GM18526 (cell line): ENCODE measurements around the gene NR4A2.

Experiments used
- POLR2A ChIP-seq: IDR thresholded peaks from 3 replicates; pipeline ENCODE4 v1.6.1; 2011; ENCODE audit not compliant: insufficient read length; ENCODE audit errors: extremely low read depth

Gene NR4A2

DNA sequence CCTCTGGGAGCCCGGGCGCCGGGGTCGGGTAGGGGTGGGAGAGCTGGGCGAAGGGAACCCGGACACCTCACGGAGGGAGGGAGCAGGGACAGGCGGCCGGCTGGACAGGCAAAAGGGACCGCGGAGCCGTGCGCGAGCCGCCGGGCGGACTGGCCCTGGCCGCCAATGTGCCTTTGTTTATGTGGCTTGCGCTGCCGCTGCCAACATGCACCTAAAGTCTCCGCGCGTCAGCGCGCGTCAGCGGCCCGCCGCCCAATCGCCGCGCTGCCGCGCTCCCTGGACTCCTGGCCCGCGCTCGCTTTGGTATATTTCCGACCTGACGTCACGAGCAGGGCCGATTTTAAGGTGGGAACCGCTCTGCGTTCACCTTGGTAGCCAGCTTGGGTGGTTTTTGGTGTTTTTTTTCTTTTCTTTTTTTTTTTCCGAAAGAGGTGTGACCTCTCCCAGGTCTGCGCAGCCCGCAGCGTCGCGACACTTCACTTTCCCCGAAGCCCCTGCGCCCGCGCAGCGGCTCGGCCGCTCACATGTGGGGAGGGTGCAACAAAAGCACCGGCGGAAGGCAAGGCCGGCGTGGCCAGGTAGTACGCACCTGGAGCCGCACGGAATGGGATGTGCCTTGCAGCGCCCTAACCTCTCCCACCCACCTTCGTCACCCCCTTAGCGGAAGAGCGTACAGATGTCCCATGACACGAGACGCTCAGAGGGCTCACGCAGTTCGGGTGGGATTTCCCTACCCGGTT, at the start of gene NR4A2:
TSS of gene NR4A2 (minus strand) at position 188 of the 740 bp plus-strand sequence. CDS start 2,535 bp downstream, outside the sequence.
- TF ChIP-seq POLR2A = peak; percentile 32

DNA sequence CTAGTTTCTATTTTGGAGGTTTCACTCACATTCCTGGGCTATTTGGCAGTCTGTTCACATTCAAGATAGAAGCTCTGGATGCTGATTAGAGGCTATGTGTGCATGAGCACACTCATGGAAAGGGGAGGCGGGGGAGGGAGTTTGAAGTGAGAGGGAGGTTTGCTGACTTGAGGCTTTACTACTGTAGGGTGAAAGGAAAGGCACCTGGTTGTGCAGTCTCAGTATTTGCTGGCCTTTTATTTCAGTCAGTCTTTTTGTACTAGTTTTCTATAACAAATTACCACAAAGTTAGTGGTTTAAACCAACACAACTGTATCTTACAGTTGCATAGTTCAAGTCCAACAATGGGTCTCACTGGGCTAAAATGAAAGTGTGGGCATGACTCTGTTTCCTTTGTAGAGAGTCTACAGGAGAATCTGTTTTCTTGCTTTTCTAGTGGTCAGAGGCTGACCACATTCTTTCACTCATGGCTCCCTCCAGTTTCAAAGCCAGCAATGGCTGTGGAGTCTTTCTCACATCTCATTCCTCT, 47.7 kb upstream of the NR4A2 start:
- no peak for TF ChIP-seq POLR2A

DNA sequence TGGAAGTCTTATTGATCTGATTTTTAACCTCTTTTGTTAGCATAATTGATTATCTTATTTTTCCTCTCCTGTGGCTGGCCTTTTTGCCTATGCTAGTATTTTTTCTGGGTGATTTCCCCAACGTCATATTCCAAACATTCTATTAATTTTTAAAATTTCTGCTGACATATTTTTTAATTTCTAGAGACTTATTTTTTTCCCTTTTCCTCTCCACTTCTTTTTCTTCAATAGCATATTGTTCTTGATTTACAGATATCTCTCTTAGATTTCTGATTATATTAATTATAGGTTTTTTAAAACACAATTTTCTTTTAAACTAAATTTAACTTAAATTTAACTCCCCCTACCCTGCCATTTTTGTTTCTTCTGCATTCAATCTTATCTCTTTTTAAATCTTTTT, 47.2 kb upstream of the NR4A2 start:
- no peak for TF ChIP-seq POLR2A

GRCh38 chr2:156379071-156379470, 46.5 kb upstream of the NR4A2 start:
- TF ChIP-seq POLR2A = no peak

DNA sequence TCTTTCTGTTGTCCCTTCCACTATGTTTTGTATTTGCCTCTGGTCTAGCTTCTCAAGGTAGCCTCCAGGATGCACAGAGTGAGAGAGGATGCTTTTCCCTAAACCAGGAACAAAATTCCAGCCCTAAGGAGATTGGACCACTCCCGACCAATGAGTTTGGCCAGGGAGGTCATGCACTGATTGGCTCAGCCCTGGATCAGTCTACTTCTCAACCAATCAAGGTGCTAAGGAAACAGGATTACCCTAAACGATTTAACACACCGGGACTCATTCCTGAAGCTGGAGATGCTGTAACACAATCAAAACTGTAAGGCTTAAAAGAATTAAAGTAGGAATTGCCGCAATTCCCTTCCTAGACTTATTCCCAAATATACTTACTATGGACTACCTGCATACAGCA, 34.2 kb upstream of the NR4A2 start:
- no peak for TF ChIP-seq POLR2A

GRCh38 chr2:156363141-156363540, 30.6 kb upstream of the NR4A2 start:
- no peak for TF ChIP-seq POLR2A

GRCh38 chr2:156356014-156356754, 23.7 kb upstream of the NR4A2 start:
- no peak for TF ChIP-seq POLR2A

- no peak for TF ChIP-seq POLR2A
Measured at GRCh38 chr2:156352911-156353310, 20.4 kb upstream of the NR4A2 start.

DNA sequence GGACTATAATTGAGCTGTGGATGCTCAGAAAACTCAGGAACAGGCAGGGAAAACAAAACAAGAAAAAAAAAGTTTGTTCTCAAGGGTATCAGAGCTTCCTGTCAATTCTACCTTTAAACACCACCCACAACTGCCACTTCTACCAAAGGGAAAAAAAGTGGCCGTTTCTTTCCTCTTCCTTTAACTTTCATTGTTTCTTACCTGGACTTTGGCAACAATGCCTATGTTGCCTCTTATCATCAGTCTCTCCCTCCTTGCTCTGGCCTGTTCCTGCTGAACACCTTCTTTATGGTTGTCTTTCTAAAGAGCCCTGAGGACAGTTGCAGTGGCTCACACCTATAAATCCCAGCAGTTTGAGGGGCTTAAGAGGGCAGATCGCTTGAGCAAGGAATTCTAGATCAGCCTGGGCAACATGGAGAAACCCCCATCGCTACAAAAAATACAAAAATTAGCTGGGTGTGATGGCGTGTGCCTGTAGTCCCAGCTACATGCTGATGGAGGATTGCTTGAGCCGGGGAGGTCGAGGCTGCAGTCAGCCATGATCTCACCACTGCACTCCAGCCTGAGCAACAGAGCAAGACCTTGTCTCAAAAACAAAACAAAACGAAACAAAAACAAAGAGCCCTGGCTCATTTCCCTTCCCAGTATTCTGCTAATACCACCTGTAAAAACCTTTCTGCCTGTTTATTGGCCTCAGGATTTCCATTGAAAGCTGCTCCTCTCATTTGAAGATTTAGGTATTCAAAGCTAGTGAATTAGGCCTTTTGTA, 18.0 kb upstream of the NR4A2 start:
- no peak for TF ChIP-seq POLR2A

- no peak for TF ChIP-seq POLR2A
Measured at GRCh38 chr2:156349605-156350004, 17.1 kb upstream of the NR4A2 start.

DNA sequence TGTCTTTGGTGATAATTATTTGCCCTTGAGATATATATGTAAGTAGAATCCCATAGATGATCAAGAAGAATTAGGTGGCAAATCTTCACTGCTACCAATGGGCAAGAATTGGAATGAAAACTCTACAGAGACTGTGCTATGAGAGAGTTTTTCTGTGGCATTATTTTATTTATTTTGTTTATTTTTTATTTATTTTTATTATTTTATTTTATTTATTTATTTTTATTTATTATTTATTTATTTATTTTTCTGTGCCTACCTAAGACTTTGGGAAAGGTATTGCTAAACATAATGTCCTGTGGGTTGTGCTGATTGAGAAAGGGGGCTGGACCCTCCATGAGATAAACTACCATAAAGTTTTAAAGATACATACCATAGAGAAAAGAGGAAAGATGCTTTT, 16.6 kb upstream of the NR4A2 start:
- TF ChIP-seq POLR2A = no peak

DNA sequence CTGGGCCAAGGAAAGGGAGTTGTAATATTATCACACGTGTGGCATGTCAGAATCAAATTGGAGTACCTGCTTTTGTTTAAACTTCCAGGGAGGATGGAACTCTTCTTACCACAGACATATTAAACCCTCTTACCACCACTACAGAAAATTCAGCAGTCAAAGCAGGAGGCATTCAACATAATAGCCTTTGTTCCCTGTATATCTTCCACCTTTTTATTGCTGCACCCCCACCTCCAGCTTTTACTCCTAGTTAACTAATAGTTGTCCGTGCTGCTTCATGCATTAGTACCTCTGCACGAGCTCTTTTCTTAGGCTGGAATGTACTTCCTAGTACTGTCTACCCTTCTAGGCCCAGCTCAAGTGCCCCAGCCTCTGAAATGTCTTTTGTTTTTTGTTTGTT, 14.9 kb upstream of the NR4A2 start:
- TF ChIP-seq POLR2A = no peak

DNA sequence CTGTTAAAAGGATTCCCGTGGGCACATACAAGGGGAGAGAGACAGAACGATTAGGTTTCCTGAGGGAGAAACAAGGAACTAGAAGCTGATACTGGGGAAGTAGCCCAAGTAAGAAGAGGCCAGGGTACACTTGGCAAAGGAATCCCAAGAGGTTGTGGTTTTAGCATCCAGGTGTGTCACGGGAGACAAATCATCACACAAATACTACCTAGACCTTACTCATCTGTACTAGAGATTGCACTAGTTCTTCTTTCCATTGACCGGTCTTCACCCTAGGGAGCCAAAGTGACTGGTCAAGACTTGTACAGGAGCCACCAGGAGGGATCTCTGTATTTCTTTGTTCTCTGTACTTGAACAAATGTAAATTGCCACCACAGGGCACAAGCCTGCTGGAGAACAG, 14.2 kb upstream of the NR4A2 start:
- no peak for TF ChIP-seq POLR2A

DNA sequence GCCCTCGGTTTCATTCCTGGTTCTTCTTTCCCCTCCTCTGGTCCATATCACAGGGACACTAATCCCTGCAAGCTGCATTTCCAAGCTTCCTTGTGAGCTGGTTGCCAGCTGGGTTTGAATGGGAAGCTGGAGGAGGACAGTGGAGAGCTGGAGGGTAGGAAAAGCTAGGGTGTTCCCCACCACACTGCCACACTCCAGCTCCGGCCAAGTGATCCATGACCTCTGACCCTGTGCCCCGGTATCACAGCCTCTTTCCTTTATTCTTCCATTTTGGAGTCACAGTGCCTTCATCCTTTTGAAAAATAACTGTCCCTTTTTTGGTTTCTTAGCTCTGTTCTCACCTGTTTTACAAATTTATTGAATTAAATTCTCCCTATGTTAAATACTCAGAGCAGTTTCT, 13.1 kb upstream of the NR4A2 start:
- no peak for TF ChIP-seq POLR2A

DNA sequence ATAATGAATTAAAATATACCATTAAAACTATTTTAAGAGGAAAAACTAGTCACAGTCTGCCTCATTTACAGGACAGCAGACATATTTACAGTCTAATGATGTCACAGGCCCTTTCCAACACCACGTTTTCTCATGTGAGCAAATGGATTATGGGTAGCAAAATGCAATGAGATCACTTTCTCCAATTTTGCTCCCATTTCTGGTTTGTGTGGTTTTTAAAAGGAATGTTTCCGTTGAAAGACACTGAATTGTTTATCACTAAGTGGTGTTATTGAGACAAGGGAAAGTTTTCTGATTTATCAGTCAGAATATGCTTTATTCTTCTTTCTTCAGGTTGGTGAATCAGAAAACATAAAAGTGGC, 11.4 kb upstream of the NR4A2 start:
- no peak for TF ChIP-seq POLR2A
